IMR-90 (cell line): Measurements from ENCODE around the gene QSER1. TPM values are rescaled to one million over a fixed set of nuclear protein-coding genes. Genes with fewer than 3 reads are reported as not detected.

Experiments used
- ATAC-seq: fragments of 200-7000 bp; cut with Tn5 transposase; 2 replicates; pipeline ENCODE4 v1.9.1; 2020; ENCODE audit warnings: low read depth, mild to moderate bottlenecking, moderate library complexity
- BruUV-seq: library from RNA; stranded (reverse); fragments of 400-500 nt; replicated peaks from 2 replicates; lab custom pipeline; 2021; lab: Mats Ljungman, UMichigan
- CTCF ChIA-PET: fragments of 300-600 bp; formaldehyde crosslinking; extraction: SDS; loops from one replicate; lab custom pipeline; 2021; ENCODE audit warnings: antibody characterized with exemption; lab: Yijun Ruan, JAX
- POLR2A ChIA-PET: fragments of 300-600 bp; sonication (Branson Sonifier 250); formaldehyde crosslinking; loops from one replicate; lab custom pipeline; 2022; ENCODE audit warnings: antibody characterized with exemption; ENCODE audit not compliant: unreplicated experiment; lab: Charles Lee
- DNase-seq: peaks from one replicate; pipeline ENCODE4 v3.0.0; 2013
- H2AFZ ChIP-seq: replicated peaks from 2 replicates; pipeline ENCODE3; 2013; ENCODE audit warnings: low read length, mild to moderate bottlenecking; ENCODE audit not compliant: poor library complexity
- H2AK5ac ChIP-seq: 2 replicates; pipeline ENCODE4 v1.6.1; 2013; ENCODE audit warnings: low read depth, low read length, inconsistent platforms
- H2AK9ac ChIP-seq: replicated peaks from 2 replicates; pipeline ENCODE3; 2013; ENCODE audit warnings: mild to moderate bottlenecking, low read depth, low read length, moderate library complexity; ENCODE audit not compliant: poor library complexity
- H2BK120ac ChIP-seq: 2 replicates; pipeline ENCODE4 v1.6.1; 2013; ENCODE audit warnings: low read depth, low read length, inconsistent platforms
- H2BK15ac ChIP-seq: 3 replicates; pipeline ENCODE4 v1.6.1; 2013; ENCODE audit warnings: low read depth, low read length, inconsistent platforms
- H2BK20ac ChIP-seq: 2 replicates; pipeline ENCODE4 v1.6.1; 2013; ENCODE audit warnings: low read depth, mild to moderate bottlenecking, inconsistent platforms, low read length, moderate library complexity
- H2BK5ac ChIP-seq: 2 replicates; pipeline ENCODE4 v1.6.1; 2013; ENCODE audit warnings: mild to moderate bottlenecking, low read depth, low read length, inconsistent platforms; ENCODE audit not compliant: poor library complexity, severe bottlenecking
- H3K14ac ChIP-seq: replicated peaks from 2 replicates; pipeline ENCODE4 v1.6.1; 2013; ENCODE audit warnings: low read depth, low read length, inconsistent platforms
- H3K18ac ChIP-seq: 2 replicates; pipeline ENCODE4 v1.6.1; 2013; ENCODE audit warnings: low read depth, low read length, control low read depth
- H3K23ac ChIP-seq: 2 replicates; pipeline ENCODE4 v1.6.1; 2013; ENCODE audit warnings: low read depth, low read length, inconsistent platforms
- H3K27ac ChIP-seq: 2 replicates; pipeline ENCODE4 v1.5.1; 2013; ENCODE audit warnings: mild to moderate bottlenecking, control low read depth, low read length; ENCODE audit not compliant: insufficient read depth
- H3K27me3 ChIP-seq: 2 replicates; pipeline ENCODE4 v1.6.1; 2013; ENCODE audit warnings: low read length; ENCODE audit not compliant: control insufficient read depth, insufficient read depth
- H3K36me3 ChIP-seq: 2 replicates; pipeline ENCODE4 v1.6.1; 2013; ENCODE audit warnings: low read length, mixed read lengths; ENCODE audit not compliant: control insufficient read depth, insufficient read depth
- H3K4ac ChIP-seq: 2 replicates; pipeline ENCODE4 v1.6.1; 2013; ENCODE audit warnings: low read depth, low read length, inconsistent platforms
- H3K4me1 ChIP-seq: 2 replicates; pipeline ENCODE4 v1.6.1; 2013; ENCODE audit warnings: low read length, mixed read lengths; ENCODE audit not compliant: control insufficient read depth, insufficient read depth
- H3K4me2 ChIP-seq: 2 replicates; pipeline ENCODE4 v1.6.1; 2013; ENCODE audit warnings: low read depth, mild to moderate bottlenecking, control low read depth, low read length, moderate library complexity
- H3K4me3 ChIP-seq: 2 replicates; pipeline ENCODE4 v1.5.1; 2013; ENCODE audit warnings: low read depth, mild to moderate bottlenecking, control low read depth, low read length, moderate library complexity; ENCODE audit not compliant: insufficient read depth
- H3K56ac ChIP-seq: 2 replicates; pipeline ENCODE4 v1.6.1; 2013; ENCODE audit warnings: low read length, inconsistent platforms; ENCODE audit not compliant: insufficient read depth; ENCODE audit errors: extremely low read depth
- H3K79me1 ChIP-seq, 2 experiments: 2 replicates each; pipeline ENCODE4 v1.6.1; 2013; ENCODE audit warnings: low read length in 2 of 2, inconsistent platforms in 1 of 2, low read depth in 1 of 2
- H3K9ac ChIP-seq: 2 replicates; pipeline ENCODE4 v1.6.1; 2013; ENCODE audit warnings: low read depth, low read length, control low read depth
- H3K9me1 ChIP-seq: 2 replicates; pipeline ENCODE4 v1.6.1; 2013; ENCODE audit warnings: low read length, inconsistent platforms; ENCODE audit not compliant: insufficient read depth
- H3K9me3 ChIP-seq: 2 replicates; pipeline ENCODE4 v1.6.1; 2013; ENCODE audit warnings: low read length; ENCODE audit not compliant: control insufficient read depth, insufficient read depth
- H4K20me1 ChIP-seq: 2 replicates; pipeline ENCODE4 v1.6.1; 2013; ENCODE audit warnings: low read length, inconsistent platforms; ENCODE audit not compliant: insufficient read depth
- H4K5ac ChIP-seq: 2 replicates; pipeline ENCODE4 v1.6.1; 2013; ENCODE audit warnings: mild to moderate bottlenecking, low read depth, low read length, control low read depth
- H4K8ac ChIP-seq, 2 experiments: 2 replicates each; pipeline ENCODE4 v1.6.1; 2013; ENCODE audit warnings: low read depth in 2 of 2, low read length in 2 of 2, control low read depth in 1 of 2, inconsistent platforms in 1 of 2
- H4K91ac ChIP-seq: 2 replicates; pipeline ENCODE4 v1.6.1; 2013; ENCODE audit warnings: low read depth, low read length, inconsistent platforms; ENCODE audit not compliant: insufficient read depth
- CEBPB ChIP-seq: IDR thresholded peaks from 2 replicates; pipeline ENCODE4 v1.6.1; 2012; ENCODE audit warnings: low read depth, low read length, improper control_type of control experiment
- POLR2A ChIP-seq: IDR thresholded peaks from 2 replicates; pipeline ENCODE4 v1.6.1; 2012; ENCODE audit warnings: mild to moderate bottlenecking, low read depth, low read length
- dilution Hi-C: fragments of 300-500 bp; cut with HindIII; formaldehyde crosslinking; loops from one replicate; pipeline ENCODE4 v1.14.3; 2018; ENCODE audit warnings: low sequenced_read_pairs; ENCODE audit not compliant: unreplicated experiment
- in situ Hi-C: fragments of 300-500 bp; cut with MboI; formaldehyde crosslinking; loops from 3 replicates; pipeline ENCODE4 v1.14.3; 2019; ENCODE audit warnings: low sequenced_read_pairs, inconsistent platforms, mixed read lengths
- intact Hi-C: fragments of 100-400 bp; cut with micrococcal nuclease; formaldehyde crosslinking; loops from 2 replicates; pipeline ENCODE4 v1.10.0; 2022
- polyA plus RNA-seq, 3 experiments: library from polyadenylated mRNA; depleted of rRNA; stranded (reverse); fragments of >200 nt; gene quantifications; 2 replicates each; pipeline ENCODE4 v1.2.3, GENCODE V29; 2012; ENCODE audit warnings: low replicate concordance in 1 of 3
- total RNA-seq: library from RNA; depleted of rRNA; stranded (reverse); fragments of >200 nt; gene quantifications from 2 replicates; pipeline ENCODE4 v1.2.3, GENCODE V29; 2012

QSER1 gene
- total and polyA plus RNA-seq, 2 of the 4 experiments (the other 2 are of a cell fraction), result 5.9 to 15.6 TPM

DNA sequence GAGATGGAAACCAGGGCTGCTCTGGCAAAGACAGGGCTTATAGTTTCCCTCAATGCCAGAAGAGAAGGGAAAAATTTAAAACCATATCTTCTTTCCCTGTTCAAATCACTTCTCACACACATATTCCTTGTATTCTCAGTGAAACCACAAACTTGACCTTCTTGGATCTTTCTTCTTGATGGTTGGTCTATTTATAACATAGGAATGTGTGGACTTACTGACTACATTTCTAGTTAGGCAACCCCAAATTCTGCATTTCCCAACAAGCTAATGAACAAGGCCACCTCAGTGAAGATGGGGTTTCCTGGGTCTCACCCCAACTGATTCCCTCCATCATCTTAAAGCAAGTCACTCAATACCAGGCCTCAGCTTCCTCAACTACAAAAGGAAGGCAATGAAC, 3.8 kb upstream of the QSER1 start:
- ChIA-PET CTCF (no interaction called here), POLR2A (no interaction called here)
- H2AFZ ChIP-seq, result no peak overlapping the region
- peaks cover 2% of the 10 kb centered on the region; the same call in 1 of the 2 replicates for H3K4me1 ChIP-seq
- H2BK5ac ChIP-seq, result no peak overlapping the region
- H3K56ac ChIP-seq, result no peak overlapping the region
- H3K79me1 ChIP-seq, result peaks cover 4 to 7% of the 10 kb centered on the region in 2 experiments; a peak in 3 of 4 replicates
- TF ChIP-seq POLR2A (no peak), CEBPB (peak; percentile 77)
- dilution Hi-C loops (no loop called here), in situ Hi-C loops (no loop called here), intact Hi-C loops (no loop called here)
- no peak overlapping the region for H2AK9ac ChIP-seq
- H3K14ac ChIP-seq, result no peak overlapping the region
- no peak overlapping the region for H4K91ac ChIP-seq
- ATAC-seq (0 out of 2 replicates have a peak, but pooled peaks have one; percentile 1), DNase-seq (peak; percentile 76)
- no peak overlapping the region for H4K8ac ChIP-seq
- H3K4ac ChIP-seq, result no peak overlapping the region
- H4K5ac ChIP-seq, result no peak overlapping the region
- H3K23ac ChIP-seq, result no peak overlapping the region
- no TSS peak for BruUV-seq
- no peak overlapping the region for H3K9ac ChIP-seq
- H2BK15ac ChIP-seq, result no peak overlapping the region
- no peaks in the 10 kb centered on the region for H4K20me1 ChIP-seq
- no peaks in the 10 kb centered on the region for H3K9me3 ChIP-seq
- no peak overlapping the region for H3K27ac ChIP-seq
- no peak overlapping the region for H2BK20ac ChIP-seq
- H3K27me3 ChIP-seq, result 0 out of 2 replicates have a peak, but pooled peaks cover 1% of the 10 kb centered on the region
- H2AK5ac ChIP-seq, result no peak overlapping the region
- no peaks in the 10 kb centered on the region for H3K36me3 ChIP-seq
- no peak overlapping the region for H2BK120ac ChIP-seq
- no peak overlapping the region for H3K18ac ChIP-seq
- no peak overlapping the region for H3K4me3 ChIP-seq
- H3K9me1 ChIP-seq, result no peaks in the 10 kb centered on the region
- no peak overlapping the region for H3K4me2 ChIP-seq
